ENCODE measurements around the gene TLNRD1. TPM values are rescaled to one million over a fixed set of nuclear protein-coding genes. Genes with fewer than 3 reads are reported as not detected.

TLNRD1 gene
- total RNA-seq, 4 donors from 2014 or later, result 39.0 to 59.4 (median 41.8) TPM

DNA sequence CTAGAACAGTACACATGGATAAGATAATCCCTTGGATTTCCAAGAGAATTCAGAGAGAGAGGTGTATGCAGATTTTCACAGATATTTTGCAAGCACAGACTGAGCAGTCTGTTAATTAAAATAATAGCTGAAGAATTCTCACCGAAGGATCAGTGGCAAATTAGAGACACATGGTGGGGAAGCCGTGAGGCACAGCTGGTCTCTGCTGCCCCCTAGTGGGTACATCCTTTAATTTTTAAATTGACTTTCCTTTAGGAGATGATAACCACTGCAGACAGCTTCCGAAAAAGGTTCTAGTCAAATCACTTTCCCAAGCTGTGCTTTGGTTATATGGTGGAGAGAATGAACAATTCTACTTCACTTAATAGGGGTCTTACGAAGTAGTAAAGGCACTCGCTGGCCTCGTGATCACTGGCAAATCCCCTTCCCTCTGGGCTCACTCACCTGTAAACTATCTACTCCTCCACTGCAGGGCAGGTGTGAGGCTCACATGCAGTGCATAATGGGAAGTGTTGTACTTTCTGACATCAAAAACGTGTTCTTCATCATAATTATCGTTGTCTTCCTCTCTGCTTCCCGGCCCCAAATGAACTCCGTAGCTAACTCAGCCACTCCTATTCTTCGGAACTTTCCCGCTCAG, 30.6 kb upstream of the TLNRD1 start:
- TF ChIP-seq, protein P1, sequence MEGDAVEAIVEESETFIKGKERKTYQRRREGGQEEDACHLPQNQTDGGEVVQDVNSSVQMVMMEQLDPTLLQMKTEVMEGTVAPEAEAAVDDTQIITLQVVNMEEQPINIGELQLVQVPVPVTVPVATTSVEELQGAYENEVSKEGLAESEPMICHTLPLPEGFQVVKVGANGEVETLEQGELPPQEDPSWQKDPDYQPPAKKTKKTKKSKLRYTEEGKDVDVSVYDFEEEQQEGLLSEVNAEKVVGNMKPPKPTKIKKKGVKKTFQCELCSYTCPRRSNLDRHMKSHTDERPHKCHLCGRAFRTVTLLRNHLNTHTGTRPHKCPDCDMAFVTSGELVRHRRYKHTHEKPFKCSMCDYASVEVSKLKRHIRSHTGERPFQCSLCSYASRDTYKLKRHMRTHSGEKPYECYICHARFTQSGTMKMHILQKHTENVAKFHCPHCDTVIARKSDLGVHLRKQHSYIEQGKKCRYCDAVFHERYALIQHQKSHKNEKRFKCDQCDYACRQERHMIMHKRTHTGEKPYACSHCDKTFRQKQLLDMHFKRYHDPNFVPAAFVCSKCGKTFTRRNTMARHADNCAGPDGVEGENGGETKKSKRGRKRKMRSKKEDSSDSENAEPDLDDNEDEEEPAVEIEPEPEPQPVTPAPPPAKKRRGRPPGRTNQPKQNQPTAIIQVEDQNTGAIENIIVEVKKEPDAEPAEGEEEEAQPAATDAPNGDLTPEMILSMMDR (IDR thresholded peaks at IDR 0.05), result peak in 2 of 3 donors; percentile 21 to 28
- no peak for DNase-seq (ENCODE audit: low spot score)
- no peak for ATAC-seq (ENCODE audit: low FRiP score)

DNA sequence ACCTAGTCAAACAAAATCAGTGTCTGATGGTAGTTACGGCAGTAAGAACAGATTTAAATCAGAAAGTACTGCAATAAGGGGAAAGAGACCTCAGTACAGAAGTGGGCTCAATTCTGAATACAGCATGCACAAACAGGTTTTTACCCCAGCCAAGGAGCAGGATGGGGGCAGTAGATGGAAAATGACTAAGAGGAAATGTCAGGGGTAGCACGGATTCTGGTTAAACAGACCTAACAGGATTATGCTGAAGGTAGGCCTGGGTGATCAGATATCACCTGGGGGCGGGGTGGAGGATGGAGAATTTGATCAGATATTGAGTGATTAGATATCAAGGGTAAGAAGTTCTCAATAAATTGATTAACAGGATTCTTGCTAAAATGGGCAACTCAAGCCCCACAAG, 30.1 kb upstream of the TLNRD1 start:
- DNase-seq (ENCODE audit: low spot score) (no peak), ATAC-seq (ENCODE audit: low FRiP score) (no peak)
- TF ChIP-seq, protein P1 (IDR thresholded peaks at IDR 0.05), result no peak

DNA sequence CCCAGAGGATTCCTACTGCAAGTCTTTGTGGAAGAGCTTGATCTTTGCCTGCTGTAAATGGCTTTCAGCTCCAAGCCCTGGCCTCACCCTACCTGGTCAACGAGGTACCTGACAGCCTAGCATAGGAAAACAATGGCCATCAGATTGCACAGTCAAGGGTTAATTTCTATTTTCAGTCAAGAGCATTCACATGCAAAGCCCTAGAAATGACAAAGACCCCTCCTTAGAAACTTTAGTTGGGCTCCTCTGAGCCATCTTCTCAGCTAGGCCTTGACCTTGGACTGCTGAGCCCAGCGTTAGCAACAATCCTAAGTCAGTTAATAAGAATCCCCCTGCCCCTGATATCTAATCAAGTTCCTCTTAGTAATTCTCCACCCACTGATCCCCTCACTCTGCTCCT, 29.6 kb upstream of the TLNRD1 start:
- TF ChIP-seq, protein P1 (IDR thresholded peaks at IDR 0.05), result no peak
- DNase-seq (ENCODE audit: low spot score), result no peak
- no peak for ATAC-seq (ENCODE audit: low FRiP score)

DNA sequence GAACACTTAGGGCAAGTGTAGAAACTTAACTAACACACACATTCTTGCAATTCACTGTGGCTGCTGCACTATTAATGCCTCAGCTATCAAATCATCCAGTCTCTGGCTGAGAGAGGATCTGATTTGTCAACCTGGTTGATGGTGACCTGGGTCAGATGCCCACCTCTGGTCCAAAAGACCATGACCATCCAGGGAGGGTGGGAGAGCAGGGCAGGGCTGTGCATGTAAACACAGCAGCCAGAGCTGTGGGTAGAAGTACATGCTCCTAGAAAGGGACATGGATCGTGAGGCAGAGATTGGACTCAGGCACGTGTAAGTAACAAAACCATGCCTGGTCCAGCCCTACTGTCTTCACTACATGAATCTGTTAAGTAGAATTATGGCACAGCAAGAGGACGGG, 28.4 kb upstream of the TLNRD1 start:
- TF ChIP-seq, protein P1 (IDR thresholded peaks at IDR 0.05), result no peak
- DNase-seq (ENCODE audit: low spot score) (no peak), ATAC-seq (ENCODE audit: low FRiP score) (no peak)

DNA sequence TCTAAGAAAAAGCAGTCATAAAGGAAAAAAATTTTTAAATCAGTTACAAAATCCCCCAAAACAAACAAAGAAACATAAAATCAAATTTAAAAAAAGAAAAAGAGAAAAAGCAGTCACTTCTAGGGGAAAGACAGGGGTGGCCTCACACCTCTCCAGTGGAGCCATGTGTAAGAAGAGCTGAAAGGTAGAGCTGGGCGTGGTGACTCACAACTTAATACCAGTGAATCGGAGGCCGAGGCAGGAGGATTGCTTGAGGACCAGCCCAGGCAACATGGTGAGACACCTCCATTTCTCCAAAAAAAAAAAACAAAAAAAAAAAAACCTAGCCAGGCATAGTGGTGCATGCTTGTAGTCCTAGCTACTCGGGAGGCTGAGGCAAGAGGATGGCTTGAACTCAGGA, 25.8 kb upstream of the TLNRD1 start:
- TF ChIP-seq, protein P1 (IDR thresholded peaks at IDR 0.05), result no peak
- DNase-seq (ENCODE audit: low spot score) (no peak), ATAC-seq (ENCODE audit: low FRiP score) (no peak)

DNA sequence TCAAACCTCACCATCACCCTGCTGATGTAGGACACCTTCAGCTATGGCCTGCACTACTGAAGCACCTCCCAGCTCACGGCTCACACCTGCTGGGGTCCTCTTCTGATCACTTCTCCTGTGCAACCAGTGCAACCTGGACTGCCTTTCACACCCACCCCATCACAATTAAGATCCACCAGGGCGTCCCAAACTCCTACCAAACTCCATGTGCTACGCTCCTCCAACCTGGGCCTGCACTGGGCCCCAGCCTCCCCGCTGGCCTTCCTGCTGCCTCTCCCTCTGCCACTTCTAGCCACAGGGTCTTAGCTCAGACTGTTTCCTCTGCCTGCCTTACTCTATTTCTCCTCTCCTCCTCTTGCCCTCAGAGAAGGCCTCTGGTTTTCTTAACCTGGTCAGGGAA, 23.9 kb upstream of the TLNRD1 start:
- ATAC-seq (ENCODE audit: low FRiP score) (no peak), DNase-seq (ENCODE audit: low spot score) (no peak)
- TF ChIP-seq, protein P1 (IDR thresholded peaks at IDR 0.05), result no peak

DNA sequence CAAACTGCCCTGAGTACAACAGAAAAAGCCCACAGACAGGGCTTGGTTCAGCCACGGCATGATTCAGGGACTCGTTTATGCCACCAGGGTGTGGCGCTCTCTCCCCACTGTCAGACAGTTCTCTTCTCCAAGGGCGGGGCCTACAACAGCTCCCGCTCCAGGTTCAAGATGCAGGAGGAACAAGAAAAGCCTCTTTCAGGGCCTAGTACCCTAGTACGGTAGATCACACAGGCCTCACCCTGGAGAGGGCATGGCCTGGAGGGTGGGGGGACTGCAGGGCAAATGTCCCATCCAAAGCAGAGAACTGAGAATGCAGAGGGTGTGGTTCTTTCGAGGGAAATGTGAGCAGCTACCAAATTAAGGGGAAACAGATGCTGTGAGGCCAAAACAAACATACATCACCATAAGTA, 23.1 kb upstream of the TLNRD1 start:
- TF ChIP-seq, protein P1 (IDR thresholded peaks at IDR 0.05), result no peak
- no peak for DNase-seq (ENCODE audit: low spot score)
- ATAC-seq (ENCODE audit: low FRiP score), result no peak
